Superior temporal gyrus (tissue), 1 donor: Measurements from ENCODE around the gene RPA3.
"Not testable (repeated sequence)": the region's sequence is repeated elsewhere in the genome, so short reads cannot be mapped to it uniquely, and the experiment has no call there.

Experiments
- DNase-seq: peaks from one replicate; pipeline ENCODE4 v3.0.0-alpha.2; 2016; ENCODE audit errors: extremely low spot score

Gene RPA3

DNA sequence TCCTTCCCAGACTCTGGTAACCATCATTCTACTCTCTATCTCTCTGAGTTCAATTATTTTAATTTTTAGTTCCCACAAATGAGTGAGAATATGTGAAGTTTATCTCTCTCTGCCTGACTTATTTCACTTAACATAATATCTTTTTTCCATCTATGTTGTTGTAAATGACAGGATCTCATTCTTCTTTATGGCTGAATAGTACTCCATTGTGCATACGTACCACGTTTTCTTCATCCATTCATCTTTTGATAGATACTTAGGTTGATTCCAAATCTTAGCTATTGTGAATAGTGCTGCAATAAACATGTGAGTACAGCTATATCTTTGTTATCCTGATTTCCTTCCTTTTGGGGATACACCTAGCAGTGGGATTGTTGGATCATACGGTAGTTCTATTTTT is 23.9 kb downstream of the RPA3 start:
- DNase-seq, result no peak

DNA sequence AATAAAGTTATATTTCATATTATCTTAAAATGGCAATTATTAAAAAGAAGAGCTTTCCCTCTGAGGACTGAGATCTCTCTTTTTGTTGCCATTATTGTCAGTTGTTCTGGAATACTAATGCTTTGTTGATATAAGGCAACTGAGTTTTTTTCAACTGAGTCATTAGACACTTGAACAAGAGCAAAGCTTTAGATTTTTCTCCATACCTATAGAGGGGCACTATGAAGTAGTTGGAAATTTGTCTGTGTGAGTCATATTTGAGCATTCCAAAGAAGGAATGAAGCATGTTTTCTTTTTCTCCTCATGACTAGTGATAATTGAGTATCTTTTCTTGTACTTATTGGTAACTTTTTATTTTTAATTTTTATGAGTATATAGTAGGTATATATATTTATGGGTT is 24.5 kb downstream of the RPA3 start:
- DNase-seq, result no peak

DNA sequence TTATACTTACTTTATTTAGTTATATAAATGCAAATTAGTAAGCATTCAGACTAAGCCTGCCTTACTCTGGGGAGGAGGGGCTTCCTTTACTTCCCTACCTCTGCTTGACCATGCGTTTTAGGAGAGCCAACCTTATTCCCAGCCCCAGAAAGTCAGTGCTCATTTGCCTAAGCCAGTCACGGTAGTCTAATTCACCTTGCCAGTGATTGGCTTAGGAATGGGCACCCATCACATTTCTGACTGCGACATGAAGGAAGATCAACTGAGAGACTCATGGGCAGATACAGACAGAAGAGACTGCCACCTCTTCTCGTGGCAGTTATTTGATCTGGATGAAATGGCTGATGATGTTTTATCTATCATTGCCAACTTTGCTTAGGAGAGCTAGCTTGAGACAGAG is 29.5 kb downstream of the RPA3 start:
- no peak for DNase-seq

DNA sequence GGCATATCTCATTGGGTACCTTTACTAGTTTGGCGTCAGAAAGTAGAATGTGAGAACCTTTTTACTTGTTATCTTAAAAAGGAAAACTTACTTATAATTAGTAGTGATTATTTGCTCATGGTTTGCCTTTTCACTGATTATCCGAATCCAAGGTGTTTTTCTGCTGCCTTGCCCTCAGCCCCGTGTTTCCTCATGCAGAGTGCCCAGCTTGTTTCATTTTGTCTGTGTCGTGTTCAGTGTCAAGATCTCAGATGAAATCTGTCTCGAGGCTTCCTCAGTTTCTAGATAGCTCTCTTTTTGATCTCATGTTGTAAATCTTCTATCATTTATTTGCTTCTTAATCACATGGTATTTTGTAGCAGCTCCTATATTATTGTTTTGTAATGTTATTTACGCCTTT is 30.1 kb downstream of the RPA3 start:
- DNase-seq, result no peak

DNA sequence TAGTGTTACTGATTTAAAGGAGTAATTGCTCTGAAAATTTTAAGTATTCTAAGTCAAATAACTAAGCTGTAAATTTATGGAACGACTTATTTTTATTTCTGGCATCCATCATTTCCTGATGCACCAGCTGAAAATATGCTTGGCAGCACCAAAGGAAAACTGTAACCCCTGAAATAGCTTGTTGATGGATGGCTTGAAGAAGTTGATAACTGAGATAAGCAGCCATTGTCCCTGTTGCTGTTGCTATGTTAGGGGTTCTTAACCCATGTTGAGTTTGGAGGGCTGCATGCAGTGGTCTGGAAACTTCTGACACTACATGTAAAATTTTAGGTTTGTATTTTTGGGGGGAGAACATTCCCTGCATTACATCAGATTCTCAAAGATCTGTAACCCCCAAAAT is 30.6 kb downstream of the RPA3 start:
- no peak for DNase-seq

DNA sequence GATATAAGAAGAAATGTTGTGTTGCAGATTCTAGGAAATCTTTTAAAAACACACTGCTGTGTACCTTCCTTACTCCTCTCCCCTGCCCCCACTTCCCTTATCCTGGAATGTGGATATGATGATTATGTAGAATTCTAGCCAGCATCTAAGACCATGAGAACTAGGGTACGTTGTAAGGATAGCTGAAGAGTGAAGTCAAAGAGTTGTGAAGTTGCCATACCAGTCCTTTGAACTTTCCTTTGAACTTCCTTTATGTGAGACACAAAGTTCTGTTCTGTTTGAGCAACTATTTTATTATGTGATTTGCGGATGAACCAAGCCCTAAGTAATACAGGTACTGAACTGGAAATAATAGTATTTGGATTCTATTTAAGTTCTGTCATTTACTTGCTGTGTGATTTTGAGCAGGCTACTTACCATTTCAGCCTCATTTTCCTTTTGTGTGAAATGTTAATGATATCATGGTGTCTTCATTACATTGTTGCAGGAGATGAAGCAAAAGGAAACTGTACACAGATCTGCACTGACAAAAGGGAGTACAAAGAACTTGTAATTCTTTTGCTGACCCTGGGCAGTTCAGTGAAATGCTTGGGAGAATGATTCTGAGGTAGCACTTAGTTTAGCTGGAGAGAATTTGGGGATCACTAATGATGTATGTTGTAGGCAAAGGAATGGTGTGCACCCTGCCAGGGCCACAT is 31.4 kb downstream of the RPA3 start:
- no peak for DNase-seq

DNA sequence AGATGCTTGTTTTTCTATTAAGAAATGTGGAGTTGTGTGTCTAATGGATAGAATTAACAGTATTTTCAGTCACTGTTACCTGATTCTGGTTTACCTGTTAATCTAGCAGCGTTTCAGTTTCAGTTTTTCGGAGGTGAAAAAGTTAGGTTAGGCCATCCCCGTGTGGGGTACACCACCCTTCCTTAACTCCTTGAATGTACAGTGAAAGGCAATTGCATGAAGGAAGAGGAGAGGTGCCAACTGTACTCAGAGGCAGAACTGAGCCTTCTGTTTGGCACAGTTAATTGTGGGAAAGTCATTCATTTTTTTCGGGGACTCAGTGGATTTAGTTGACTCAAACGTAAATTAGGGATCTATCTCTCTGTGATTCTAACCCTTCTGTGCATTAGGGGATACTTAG is 35.5 kb downstream of the RPA3 start:
- no peak for DNase-seq

DNA sequence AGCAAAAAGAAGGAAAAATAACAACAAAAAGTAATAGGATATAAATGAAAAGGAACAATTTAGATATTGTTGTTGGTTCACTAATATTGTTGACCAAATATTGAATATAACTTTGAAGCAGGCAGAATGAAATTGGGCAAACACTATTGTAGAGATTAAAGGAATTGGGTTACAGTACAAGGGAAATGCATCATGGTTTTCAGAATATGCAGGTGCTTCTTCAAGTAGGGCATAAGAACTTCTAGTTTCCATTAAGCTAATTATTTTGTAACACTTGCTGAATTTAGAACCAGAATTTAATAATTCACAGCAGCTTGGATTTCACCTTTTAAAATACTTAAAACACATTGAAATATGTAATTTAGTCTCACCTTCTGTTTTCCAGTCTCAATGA is 36.5 kb downstream of the RPA3 start:
- DNase-seq, result no peak

DNA sequence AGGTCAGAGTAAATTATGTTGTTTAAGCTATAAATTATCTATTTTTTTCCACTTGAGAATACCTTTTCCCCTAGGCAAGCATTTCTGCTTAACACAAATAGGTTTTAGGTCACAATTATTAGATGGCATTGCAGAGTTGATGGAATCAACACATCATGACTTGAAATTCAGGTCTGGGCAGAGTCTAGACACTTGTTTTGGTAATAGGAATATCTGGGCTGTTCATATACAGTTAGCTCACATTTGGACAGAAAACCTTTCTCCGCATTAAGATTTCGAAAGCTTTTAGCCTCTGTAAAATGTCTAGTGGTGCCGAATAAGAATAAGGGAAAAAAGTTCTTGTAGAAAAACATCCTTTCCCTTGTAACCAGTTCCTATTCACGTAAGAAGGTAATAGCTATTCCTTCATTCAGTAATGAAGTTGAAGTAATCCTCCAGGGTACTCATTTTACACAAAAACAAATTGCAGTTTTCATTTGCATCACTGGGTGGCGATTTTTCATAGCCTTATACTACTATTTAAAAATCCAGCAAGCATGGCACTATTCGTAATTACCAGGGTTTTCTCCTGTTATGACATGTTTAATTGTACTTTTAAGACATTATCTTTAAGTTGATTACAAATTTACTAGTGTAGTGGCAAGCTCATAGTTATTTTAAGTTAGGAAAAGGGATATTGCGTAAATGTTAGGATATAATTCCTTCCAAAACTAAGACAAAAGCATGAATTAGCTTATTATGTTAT is 37.0 kb downstream of the RPA3 start:
- peak; percentile 97 for DNase-seq

DNA sequence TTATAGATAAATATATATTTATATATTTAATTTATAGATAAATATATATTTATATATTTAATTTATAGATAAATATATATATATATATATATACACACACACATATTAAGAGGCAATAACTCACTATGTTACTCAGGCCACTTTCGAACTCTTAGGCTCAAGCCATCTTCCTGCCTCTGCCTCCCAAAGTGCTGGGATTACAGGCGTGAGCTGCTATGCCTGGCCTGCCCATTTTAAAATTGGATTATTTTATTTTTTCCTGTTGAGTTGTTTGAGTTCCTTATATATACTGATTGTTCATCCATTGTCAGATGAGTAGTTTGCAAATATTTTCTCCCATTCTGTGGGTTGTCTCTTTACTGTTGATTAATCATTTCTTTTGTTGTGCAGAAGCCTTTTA is 38.8 kb downstream of the RPA3 start:
- DNase-seq, result not testable (repeated sequence)

DNA sequence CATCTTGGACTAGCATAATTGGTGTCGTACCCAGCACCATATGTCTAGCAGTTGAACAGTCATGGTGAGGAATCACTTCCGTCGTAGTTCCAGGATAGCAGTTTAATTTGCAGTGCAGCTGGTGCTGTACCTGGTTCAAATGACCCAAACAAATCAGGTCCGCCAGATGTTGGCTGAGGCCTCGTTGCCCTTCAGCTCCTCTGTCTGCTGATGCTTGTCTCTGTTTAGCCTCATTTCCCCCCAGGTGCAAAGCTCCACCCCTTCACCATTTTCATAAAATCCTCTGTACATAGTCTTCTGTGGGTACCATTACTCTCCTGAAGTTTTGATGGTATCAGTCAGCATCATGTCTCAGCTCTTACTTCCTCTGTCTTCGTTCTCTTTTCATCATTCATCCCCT is 42.7 kb downstream of the RPA3 start:
- DNase-seq, result no peak

DNA sequence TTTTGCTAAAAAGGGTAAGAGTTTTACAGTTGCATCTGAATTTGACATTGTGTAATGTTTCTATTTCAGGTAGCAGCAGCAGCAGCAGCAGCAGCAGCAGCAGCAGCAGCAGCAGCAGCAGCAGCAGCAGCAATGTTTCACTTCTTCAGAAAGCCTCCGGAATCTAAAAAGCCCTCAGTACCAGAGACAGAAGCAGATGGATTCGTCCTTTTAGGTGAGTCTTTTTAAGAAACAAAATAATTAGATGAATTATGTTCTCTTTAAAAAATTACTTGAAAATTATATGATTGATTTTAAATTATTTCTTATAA is 45.2 kb downstream of the RPA3 start:
- peak; percentile 23 for DNase-seq

DNA sequence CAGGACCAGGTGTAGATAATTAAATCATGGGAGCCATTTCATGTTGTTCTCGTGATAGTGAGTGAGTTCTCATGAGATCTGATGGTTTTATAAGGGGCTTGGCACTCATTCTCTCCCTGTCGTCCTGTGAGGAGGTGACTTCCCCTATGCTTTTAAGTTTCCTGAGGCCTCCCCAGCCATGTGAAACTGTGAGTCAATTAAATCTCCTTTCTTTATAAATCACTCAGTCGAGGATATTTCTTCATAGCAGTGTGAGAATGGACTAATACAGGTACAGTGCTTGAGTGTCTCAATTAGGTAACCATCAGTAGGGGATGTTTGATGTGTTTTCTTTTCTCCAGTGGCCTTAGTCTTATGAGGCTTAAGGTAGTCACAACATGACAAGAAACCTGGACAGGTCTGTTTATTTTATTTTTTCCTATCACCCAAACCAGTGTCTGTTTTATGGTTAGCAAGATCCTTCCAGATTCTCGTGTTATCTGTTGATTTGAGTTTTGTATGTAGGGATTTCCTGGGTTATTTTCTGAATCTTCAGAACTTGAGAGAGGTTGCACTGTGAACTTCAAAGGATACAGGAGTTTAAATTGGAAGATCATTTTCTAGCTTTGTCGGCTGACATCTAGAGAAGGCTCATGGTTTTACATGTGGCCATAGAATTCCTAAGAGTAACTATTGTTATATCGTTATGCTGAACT is 45.7 kb downstream of the RPA3 start:
- DNase-seq, result peak; percentile 52

DNA sequence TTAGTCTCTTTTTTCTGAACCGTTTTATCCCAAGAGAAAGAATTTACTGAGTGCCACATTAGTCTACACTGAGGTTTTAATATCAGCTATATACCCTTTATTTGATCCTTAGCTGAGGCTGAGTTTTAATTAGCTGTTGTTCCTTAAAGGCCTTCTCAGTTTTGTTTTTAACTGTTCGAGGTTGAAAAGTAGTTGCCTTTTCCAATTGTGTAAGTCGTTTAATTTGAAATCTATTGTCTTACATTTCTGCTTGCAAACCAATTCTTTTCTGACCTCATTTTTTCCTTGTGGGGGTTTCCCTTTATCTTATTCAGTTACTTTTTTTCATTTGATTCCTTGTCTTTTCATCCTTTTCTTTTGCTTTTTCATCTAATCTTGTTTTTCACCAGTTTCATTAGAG is 47.0 kb downstream of the RPA3 start:
- DNase-seq, result no peak

DNA sequence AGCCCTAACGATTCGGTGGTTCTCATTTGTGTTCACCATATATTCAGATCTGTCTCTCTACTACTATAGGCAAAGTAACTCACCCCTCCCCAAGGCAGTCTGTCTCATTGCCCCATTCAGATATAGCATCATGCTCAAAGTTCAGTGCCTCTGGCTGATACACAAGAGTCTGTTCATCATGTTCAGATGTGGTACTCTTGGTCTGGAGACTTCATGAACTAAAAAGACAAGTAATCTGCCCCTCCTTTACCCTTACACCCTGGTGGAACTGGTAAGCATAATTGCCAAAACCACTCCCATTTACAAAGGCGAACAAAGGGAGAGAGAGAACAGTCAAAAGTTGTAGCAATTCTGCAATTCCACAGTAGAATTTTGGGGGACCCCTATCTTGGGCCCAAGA is 47.9 kb downstream of the RPA3 start:
- DNase-seq, result no peak

DNA sequence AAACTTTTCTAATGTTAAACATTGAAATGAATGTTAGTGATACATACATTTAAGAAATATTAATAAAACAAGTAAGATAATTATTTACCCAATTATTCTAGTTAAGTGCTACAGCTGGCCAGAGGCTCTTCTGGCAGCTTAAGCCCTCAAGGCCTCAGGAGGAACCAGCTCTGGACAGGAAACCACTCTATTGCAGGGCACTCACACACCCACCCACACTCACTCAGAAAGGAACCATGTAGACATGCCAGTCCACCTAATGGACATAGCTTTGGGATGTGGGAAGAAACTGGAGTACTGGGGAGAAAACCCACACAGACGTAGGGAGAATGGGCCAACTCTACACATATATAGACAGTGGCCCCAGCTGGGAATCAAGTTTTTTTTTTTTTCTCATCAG is 49.7 kb downstream of the RPA3 start:
- no peak for DNase-seq

DNA sequence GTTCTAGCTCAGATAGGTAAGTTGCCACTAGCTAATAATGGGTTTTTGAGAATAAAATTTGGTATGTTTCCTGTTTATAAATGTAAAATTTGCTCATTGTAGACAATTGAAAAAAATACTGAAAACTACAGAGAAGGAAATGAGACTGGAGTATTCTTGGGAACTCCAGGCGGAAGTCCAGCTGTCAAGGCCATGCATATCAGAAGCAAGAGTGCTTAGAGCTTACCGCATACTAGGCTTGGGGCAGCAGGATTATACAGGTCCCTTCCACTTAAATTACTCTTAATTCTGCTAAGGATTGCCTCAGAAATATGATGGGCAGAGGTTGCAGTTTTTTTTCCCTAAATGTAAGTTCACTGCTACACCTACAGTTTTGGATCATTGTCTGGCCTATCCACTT is 51.2 kb downstream of the RPA3 start:
- no peak for DNase-seq

DNA sequence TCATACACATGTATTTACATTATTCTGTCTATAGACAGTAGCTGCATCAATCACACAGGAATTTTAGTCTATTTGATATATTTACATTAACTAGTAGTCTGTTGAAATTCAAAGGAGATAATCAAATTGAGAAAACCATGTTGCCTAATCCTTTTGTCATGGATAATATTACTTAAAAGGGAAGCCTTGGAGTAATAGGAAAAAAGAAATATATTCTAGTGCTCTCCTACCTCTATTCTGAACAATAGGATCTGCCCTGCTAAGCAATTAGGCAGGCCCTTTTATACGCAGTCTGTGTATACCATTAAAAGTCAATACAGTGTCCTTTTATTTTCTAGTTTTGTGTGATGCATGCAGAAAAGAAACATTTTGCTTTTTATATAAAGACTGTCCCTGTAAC is 53.4 kb downstream of the RPA3 start:
- no peak for DNase-seq

DNA sequence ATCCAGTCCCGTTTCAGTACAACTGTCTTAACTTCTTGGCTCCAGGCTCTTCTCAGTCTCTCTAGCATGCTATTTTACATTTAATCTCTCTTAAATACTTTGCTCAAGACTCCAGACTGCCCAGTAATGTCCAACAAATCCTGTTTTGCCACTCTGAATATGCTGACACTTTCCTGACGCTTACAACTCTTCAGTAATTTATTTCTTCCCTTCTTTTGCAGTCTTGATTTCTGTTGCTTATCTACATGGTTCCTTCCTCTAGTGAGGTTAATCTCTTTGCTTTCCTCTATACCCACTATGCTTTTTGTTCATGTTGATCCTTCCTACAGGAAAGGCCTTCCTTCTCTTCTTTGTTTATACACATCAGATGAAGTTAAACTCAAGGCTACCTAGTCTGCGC is 54.1 kb downstream of the RPA3 start:
- DNase-seq, result no peak

DNA sequence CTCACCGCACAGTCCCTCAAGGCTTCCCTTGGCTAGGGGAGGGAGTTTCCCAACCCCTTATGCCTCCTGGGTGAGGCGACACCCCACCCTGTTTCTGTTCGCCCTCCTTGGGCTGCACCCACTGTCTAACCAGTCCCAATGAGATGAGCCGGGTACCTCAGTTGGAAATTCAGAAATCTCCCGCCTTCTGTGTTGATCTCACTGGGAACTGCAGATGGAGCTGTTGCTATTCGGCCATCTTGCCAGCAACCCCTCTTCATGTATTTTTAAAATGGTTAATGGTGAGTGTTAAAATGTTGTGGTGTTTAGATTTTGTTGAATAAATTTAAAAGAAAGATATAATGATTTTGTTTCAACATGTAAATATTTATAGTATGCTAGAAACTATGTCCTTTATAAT is 55.9 kb downstream of the RPA3 start:
- no peak for DNase-seq

DNA sequence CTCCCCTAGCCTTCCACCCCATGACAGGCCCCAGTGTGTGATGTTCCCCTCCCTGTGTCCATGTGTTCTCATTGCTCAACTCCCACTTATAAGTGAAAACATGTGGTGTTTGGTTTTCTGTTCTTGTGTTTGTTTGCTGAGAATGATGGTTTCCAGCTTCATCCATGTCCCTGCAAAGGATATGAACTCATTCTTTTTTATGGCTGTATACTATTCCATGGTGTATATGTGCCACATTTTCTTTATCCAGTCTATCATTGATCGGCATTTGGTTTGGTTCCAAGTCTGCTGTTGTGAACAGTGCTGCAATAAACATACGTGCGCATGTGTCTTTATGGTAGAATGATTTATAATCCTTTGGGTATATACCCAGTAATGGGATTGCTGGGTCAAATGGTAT is 61.9 kb downstream of the RPA3 start:
- not testable (repeated sequence) for DNase-seq

DNA sequence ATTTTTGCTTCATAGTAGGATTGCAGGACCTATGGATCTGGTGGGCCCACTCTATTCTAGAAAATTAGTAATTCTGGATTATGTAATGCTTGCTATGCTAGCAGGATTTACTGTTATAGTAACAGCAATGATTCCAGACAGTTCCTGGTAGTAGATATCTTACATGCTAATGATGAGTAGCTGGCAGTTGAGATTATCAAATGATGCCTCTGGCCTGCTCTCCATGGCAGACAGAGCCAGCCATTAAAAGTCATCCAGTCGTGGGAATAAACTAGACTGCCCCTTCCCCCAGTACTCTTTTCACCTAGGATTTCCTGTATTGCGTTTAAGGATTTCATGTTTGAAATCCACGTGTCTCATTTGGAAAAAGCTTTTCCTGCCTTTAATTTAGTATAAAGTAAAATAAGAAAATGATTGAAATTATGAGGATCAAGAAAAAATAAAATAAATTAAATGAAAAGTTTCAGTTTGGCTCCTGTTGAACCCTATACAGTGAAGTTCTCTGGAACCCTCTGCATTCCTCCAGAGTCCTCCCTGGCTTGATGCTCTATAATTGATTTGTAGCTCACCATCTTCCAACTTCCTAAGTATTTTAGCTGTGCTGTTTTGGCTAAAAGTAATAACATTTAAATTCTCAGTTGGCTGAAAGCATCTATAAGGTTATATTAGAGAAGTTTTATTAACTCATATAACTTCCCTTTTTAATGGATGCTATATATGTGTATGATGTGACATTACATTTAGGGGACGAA is 63.3 kb downstream of the RPA3 start:
- no peak for DNase-seq
